Measurements from ENCODE around the gene LRBA.

The LRBA gene

DNA sequence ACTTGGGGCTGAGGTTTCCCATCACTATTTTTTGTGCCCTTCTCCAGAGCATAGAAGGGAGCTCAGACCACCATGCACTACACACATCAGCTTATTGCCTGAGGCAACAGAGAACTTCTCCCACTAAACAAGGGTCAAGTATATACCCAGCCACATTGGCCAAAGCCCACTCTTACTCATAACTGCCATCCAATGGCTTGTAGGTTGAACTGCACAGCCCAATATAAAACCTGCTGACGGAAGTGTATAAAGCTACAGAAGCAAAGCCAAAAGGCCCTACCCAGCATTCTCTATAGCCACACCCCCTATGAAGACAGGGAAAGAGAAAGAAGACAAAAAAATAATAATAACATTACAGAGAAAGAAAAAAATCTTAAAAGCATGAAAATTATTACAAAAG is 139.7 kb downstream of the LRBA start:
- no peak for DNase-seq (ENCODE audit: low read depth, low spot score)

DNA sequence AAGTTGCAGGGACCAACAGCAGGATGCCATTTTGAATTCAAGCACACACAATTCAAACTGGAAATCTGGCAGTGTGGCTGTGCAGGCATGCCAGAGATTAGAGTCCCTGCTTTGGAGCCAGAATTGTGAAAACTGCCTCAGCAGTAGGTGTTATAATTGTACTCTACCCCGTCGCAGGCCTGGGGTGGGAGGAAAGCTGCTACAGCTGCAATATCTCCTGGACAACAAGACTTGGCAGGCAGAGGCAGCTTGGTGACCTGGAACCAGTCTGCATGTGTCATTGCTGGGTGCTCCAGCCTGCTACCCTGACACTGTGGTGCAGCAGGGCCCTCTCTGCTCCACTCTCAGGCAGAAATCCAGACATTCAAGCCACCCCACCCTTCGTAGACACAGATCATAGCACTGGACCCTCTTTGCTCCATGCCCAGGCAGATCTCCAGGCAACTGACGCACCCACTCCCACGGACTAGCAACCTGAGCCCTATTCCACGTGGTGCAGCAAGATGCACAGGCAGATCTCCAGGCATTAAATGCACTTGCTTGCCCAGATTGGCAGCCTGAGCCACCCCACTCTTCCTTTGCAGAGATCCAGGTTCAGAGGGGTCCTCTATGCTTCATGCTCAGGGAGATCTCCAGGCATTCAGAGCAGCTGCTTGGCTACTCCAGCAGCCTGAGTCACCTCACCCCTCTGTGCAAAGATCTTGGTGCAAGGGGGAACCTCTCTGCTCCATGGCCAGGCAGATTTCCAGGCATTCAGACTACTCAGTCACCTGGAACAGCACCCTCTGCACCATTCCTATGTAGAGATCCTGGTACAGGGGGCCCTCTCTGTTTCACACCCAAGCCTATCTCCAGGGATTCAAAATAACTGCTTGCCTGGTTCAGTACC is 140.5 kb downstream of the LRBA start:
- DNase-seq (ENCODE audit: low read depth, low spot score) = no peak

DNA sequence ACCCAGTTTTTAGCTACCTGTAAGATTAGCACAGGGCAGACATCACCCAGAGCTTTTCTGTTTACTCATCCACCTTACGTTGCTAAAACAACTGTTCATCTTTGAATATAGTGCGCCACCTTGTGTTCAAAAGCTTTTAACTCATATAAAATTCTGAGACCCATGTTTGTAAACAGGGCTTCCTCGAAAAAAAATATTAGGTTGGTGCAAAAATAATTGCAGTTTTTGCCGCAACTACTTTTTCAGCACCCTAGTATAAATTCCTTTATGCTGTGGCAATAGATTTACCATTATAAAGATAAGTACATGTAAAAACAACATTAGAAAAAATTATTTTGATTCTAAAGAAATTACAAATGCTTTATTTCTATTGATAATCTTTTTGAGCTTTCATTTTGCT is 147.9 kb downstream of the LRBA start:
- peak; percentile 19 for DNase-seq (ENCODE audit: low read depth, low spot score)

DNA sequence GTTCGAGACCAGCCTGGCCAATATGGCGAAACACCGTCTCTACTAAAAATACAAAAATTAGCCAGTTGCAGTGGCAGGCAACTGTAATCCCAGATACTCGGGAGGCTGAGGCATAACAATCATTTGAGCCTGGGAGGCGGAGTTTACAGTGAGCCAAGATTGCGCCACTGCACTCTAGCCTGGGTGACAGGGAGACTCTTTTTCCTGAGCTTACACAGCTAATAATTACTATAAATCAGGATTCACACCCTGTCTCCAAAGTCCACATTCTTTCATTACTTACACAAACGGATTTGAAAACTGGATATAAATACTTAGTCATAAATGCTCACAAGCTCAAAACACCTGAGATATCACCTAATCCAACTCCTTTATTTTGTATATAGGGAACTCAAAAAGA is 151.6 kb downstream of the LRBA start:
- no peak for DNase-seq (ENCODE audit: low read depth, low spot score)

DNA sequence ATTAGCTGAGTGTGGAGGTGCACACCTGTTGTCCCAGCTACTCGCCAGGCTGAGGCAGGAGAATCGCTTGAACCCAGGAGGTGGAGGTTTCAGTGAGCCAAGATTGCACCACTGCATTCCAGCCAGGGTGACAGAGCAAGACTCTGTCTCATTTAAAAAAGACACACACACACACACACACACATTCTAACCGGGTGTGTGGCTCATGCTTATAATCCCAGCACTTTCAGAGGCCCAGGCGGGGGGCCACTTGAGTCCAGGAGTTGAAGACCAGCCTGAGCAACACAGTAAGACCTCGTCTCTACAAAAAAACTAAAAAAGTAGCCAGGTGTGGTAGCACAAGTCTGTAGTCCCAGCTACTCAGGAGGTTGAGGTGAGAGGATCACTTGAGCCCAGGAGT is 152.3 kb downstream of the LRBA start:
- DNase-seq (ENCODE audit: low read depth, low spot score) = no peak

DNA sequence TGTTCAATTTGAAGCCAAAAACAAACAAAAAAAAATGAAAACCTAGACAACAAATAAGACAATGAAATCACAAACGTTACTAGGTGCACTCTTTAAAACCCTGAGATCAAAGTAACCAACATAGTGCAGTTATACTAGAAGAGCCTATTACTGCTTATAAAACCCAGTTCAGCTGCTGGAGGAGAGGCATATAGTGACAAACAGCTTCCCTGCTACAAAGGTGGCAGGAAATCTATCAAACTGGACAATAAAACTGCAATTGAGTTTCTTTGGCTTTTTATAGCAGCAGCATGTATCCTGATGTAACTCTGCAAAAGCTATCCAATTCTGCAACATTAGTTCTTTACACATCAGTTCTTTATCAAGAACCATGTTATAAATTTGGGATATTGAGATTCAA is 155.6 kb downstream of the LRBA start:
- DNase-seq (ENCODE audit: low read depth, low spot score) = no peak

GRCh38 chr4:150855981-150856510 is 159.0 kb downstream of the LRBA start:
- DNase-seq (ENCODE audit: low read depth, low spot score) = no peak

DNA sequence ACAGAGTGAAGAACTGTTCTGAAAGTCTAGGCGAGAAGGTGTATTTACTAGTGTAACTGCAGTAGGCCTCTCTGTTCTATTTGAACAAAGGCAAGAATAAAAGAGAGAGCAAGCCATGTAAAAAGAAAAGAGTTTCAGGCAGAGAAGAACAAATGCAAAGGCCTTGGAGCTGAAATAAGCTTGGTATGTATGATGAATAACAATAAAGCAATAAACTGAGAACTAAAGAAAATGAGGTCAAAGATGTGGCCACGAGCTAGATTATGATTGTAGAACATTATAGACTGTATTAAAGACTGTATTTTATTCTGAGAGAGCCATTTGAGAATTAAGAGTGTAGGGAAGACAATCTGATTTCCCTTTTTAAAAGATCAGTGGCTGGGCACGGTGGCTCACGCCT is 160.5 kb downstream of the LRBA start:
- DNase-seq (ENCODE audit: low read depth, low spot score) = no peak

DNA sequence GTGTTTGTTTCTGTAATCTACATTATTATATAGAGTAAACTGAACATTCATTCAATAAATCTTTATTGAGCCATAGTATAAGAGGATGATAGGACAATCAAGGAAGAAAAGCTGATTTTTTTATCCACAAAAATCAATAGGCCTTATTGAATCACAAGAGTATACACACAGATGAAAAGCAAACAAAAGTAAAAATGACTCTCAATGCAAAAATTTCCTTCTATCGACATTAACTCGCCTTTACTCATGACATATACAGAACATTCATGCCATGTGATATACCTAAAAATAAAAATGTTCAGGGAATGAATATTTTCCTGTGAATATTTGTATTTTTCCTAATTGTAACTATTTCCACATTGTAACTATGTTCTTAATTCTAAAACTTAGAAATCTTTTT is 161.2 kb downstream of the LRBA start:
- DNase-seq (ENCODE audit: low read depth, low spot score) = no peak

DNA sequence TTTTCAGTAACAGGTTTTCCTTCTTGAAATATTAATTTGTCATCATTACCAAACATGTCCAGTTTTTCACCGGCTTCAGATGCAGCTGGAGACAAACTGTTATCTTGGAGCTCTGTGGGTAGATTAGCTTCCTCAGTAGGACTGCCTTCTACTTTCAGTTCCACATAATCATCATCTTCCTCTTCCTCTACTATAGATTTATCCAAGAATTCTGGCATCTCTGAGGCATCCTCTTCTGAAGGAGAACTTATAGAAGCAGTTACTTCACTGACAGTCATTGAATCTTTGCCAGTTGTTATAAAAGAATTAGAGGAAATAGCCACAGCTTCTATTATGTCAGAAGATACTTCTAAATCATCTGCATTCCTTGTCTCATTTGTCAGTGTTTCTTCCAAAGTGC is 162.9 kb downstream of the LRBA start:
- no peak for DNase-seq (ENCODE audit: low read depth, low spot score)

DNA sequence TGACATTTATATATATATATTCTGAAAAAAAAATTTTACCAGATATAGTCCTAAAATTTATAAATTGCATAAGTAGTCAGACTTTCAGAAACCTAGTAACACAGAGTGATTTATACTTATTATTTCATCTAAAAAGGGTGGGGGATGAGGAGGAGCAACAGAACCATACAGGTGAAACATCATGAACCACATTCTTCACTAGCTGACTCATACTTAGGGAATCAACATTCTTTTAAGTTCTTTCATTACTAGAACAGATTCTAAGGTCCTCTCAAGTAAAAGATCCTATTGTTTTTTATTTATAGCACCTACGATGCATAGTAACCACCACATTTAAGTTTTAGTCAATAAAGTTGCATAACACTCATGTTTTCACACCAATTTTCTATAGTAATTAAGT is 166.1 kb downstream of the LRBA start:
- no peak for DNase-seq (ENCODE audit: low read depth, low spot score)

DNA sequence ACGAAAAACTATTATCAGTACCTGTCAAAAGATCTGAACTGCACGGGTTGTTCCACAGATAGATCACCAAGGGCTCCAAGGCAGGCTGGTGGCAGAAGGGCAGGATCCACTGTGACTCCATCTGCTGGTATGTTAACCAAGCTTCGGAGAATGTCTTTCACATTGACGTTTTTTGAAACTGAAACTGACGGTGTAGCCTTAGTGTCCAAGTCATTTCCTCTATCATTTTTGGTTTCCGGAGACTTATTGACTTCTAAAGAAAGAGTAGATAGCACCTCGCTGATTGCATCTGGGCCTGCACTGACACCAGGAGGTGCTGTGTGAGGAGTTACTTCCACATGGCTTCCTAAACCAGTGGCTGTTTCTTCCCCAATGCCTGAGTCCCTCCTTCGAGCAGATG is 186.9 kb downstream of the LRBA start:
- DNase-seq (ENCODE audit: low read depth, low spot score) = no peak

- DNase-seq (ENCODE audit: low read depth, low spot score) = no peak
Observed at GRCh38 chr4:150827226-150827625, 187.9 kb downstream of the LRBA start.

GRCh38 chr4:150826306-150826705 is 188.8 kb downstream of the LRBA start:
- DNase-seq (ENCODE audit: low read depth, low spot score) = peak; percentile 10

DNA sequence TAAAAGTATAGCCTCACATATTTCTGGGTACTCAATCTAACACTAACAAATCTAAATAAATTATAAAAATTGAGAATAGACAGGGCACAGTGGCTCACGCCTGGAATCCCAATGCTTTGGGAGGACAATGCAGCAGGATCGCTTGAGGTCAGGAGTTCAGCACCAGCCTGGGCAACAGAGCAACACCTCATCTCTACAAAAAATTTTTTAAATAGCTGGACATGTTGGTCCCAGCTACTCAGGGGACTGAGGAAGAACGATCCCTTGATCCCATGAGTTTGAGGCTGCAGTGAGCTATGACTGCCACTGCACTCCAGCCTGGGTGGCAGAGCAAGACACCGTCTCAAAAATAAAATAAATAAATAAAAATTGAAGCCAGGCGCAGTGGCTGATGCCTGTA is 192.7 kb downstream of the LRBA start:
- DNase-seq (ENCODE audit: low read depth, low spot score) = peak; percentile 32

DNA sequence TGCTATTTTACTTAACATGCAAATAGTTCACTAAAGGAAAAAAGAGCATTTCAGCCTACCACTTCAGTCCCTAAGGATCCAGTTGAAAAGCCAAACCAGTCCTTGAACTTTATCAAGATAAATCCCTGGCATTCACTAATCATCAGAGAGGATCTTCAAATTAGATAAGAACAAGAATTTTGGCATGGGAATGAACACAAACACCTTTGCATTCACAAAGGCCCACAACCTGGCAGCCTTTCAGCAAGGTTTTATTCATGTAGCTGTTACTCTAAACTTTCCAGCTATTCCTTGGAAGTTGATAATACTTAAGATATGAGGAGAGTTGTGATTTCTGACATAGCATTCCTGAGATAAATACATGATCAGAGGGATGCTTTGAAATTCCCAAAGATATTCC is 193.4 kb downstream of the LRBA start:
- peak; percentile 9 for DNase-seq (ENCODE audit: low read depth, low spot score)

- DNase-seq (ENCODE audit: low read depth, low spot score) = no peak
Observed at GRCh38 chr4:150820409-150820808, 194.7 kb downstream of the LRBA start.

- DNase-seq (ENCODE audit: low read depth, low spot score) = no peak
Observed at GRCh38 chr4:150818661-150819060, 196.4 kb downstream of the LRBA start.

DNA sequence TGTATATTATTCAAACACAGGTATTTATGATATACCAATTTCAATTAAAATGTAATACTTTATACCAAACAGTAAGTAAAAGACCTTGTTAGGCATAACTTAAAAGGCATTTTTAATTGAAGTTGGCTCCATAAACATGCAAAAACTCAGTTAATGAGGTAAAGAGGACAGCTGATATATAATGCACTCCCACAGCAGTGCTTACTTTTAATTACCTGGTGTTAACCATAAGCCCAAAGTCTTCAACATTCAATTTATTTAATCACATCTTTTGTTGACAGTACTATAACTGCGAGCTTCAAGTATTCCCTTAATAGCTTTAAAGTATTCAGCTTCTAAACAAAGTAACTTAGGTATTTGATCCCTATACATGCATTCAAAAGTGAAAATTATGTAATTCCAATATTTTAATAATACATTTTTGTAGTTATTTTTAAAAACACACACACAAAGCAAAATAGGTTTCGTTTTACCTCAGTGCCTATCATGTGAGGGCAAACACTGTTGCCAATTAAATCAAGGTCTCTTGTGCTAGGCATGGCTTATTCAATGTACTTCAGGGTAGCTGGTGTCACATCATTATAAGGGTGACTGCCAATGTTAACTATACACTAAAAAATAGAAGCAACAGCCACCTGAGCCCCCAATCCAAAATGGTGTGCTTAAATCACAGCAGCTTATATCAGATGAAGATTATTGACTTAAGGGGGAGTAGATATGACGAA is 197.1 kb downstream of the LRBA start:
- no peak for DNase-seq (ENCODE audit: low read depth, low spot score)

GRCh38 chr4:150817017-150817416 is 198.1 kb downstream of the LRBA start:
- no peak for DNase-seq (ENCODE audit: low read depth, low spot score)

GRCh38 chr4:150816491-150816890 is 198.6 kb downstream of the LRBA start:
- DNase-seq (ENCODE audit: low read depth, low spot score) = no peak

DNA sequence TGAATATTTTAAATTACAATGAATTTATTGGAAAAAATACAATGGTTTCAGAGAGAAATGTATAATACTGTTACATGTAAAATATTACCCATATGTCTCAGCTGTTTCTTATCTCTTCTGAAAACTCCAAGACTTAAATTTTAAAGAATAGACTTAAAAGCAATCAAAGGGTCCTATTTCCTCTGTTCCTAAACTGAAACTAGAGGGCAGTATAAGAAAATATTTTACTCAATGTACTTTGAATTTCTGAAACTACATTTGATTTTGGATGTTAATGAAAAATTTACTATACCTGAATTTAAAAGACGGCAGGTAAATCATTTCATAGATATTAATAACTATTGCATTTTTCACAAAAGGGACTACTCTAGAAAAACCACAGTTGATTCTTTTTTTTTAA is 200.2 kb downstream of the LRBA start:
- no peak for DNase-seq (ENCODE audit: low read depth, low spot score)
